ENCODE data around the gene TJAP1. TPM values are rescaled to one million over a fixed set of nuclear protein-coding genes. Genes with fewer than 3 reads are reported as not detected.

The TJAP1 gene
- total and polyA plus RNA-seq, 12 donors = 13.0 to 29.7 (median 19.6) TPM

- no peak for TF ChIP-seq CTCF (IDR thresholded peaks at IDR 0.05)
- peaks cover 7 to 54% (median 33%) of the 10 kb centered on the region in 9 donors for H3K4me1 ChIP-seq
- intact Hi-C loops (cut with DNase I) = no loop called here
- peak overlapping the region in 9 of 10 donors; percentile 46 to 94 (median 88) for H3K27ac ChIP-seq
- H3K36me3 ChIP-seq = peaks cover 0 to 10% (median 0%) of the 10 kb centered on the region in 9 donors
- H3K9me3 ChIP-seq = no peaks in the 10 kb centered on the region
- WGBS, 2 donors = 15 to 20% methylated on average over 3 of the region's 3 CpGs
- no peaks in the 10 kb centered on the region for H3K27me3 ChIP-seq
- ATAC-seq = peak in 1 of 8 donors; percentile 23
- peak overlapping the region; percentile 61 to 87 (median 76) for H3K4me3 ChIP-seq
- DNase-seq = no peak
Measured at GRCh38 chr6:43478008-43478372, 620 bp downstream of the TJAP1 start.

- peaks cover 0 to 23% (median 0%) of the 10 kb centered on the region in 9 donors for H3K36me3 ChIP-seq
- WGBS, 2 donors = 90 to 92% methylated on average over 2 of the region's 2 CpGs
- no peak overlapping the region for H3K27ac ChIP-seq
- H3K27me3 ChIP-seq = no peaks in the 10 kb centered on the region
- no peaks in the 10 kb centered on the region for H3K9me3 ChIP-seq
- intact Hi-C loops (cut with DNase I) = no loop called here
- no peak for ATAC-seq
- no peak for DNase-seq
- no peak overlapping the region for H3K4me3 ChIP-seq
- TF ChIP-seq CTCF (IDR thresholded peaks at IDR 0.05) = no peak
- H3K4me1 ChIP-seq = peaks cover 7 to 71% (median 37%) of the 10 kb centered on the region in 9 donors
Measured at GRCh38 chr6:43481075-43481474, 3.7 kb downstream of the TJAP1 start.

- H3K27me3 ChIP-seq = no peaks in the 10 kb centered on the region
- H3K36me3 ChIP-seq = peaks cover 0 to 27% (median 0%) of the 10 kb centered on the region in 9 donors
- 69 to 74% methylated on average over 11 of the region's 11 CpGs for WGBS, 2 donors
- no peak overlapping the region for H3K4me3 ChIP-seq
- DNase-seq (no peak), ATAC-seq (no peak)
- no peak for TF ChIP-seq CTCF (IDR thresholded peaks at IDR 0.05)
- no peak overlapping the region for H3K27ac ChIP-seq
- intact Hi-C loops (cut with DNase I) = no loop called here
- H3K4me1 ChIP-seq = peaks cover 7 to 71% (median 39%) of the 10 kb centered on the region in 9 donors
- no peaks in the 10 kb centered on the region for H3K9me3 ChIP-seq
Measured at GRCh38 chr6:43481591-43482236, 4.3 kb downstream of the TJAP1 start.

- H3K9me3 ChIP-seq = no peaks in the 10 kb centered on the region
- H3K4me3 ChIP-seq = no peak overlapping the region
- H3K4me1 ChIP-seq = peaks cover 0 to 24% (median 13%) of the 10 kb centered on the region in 9 donors
- WGBS, 2 donors = 61 to 63% methylated on average over 4 of the region's 4 CpGs
- H3K27me3 ChIP-seq = no peaks in the 10 kb centered on the region
- ATAC-seq (no peak), DNase-seq (no peak)
- intact Hi-C loops (cut with DNase I) = no loop called here
- H3K27ac ChIP-seq = peak overlapping the region in 3 of 10 donors; percentile 4 to 46 (median 7)
- no peak for TF ChIP-seq CTCF (IDR thresholded peaks at IDR 0.05)
- peaks cover 0 to 31% (median 0%) of the 10 kb centered on the region in 9 donors for H3K36me3 ChIP-seq
Measured at GRCh38 chr6:43488667-43489276, 11.4 kb downstream of the TJAP1 start.

All from heart right ventricle (tissue), 16 donors.